ENCODE measurements around the gene BFSP2.

DNA sequence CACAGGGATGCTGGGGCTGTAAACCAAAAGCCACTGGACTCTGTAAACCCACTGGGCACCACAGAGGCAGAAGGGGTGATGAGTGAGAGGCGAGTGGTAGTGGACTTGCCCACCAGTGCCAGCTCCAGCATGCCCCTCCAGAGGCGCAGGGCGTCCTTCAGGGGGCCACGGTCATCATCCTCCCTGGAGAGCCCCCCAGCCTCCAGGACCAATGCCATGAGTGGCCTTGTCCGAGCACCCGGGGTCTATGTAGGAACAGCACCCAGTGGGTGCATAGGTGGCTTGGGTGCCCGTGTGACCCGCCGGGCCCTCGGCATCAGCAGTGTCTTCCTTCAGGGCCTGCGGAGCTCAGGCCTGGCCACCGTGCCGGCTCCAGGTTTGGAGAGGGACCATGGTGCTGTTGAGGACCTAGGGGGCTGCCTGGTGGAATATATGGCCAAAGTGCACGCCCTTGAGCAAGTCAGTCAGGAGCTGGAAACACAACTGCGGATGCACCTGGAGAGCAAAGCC lies at the start of gene BFSP2:
- TF ChIP-seq, protein P1, sequence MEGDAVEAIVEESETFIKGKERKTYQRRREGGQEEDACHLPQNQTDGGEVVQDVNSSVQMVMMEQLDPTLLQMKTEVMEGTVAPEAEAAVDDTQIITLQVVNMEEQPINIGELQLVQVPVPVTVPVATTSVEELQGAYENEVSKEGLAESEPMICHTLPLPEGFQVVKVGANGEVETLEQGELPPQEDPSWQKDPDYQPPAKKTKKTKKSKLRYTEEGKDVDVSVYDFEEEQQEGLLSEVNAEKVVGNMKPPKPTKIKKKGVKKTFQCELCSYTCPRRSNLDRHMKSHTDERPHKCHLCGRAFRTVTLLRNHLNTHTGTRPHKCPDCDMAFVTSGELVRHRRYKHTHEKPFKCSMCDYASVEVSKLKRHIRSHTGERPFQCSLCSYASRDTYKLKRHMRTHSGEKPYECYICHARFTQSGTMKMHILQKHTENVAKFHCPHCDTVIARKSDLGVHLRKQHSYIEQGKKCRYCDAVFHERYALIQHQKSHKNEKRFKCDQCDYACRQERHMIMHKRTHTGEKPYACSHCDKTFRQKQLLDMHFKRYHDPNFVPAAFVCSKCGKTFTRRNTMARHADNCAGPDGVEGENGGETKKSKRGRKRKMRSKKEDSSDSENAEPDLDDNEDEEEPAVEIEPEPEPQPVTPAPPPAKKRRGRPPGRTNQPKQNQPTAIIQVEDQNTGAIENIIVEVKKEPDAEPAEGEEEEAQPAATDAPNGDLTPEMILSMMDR (IDR thresholded peaks at IDR 0.05): no peak
- TF ChIP-seq POLR2A (IDR thresholded peaks at IDR 0.05): no peak
- TF ChIP-seq POLR2AphosphoS5 (IDR thresholded peaks at IDR 0.05): no peak
- no peak for TF ChIP-seq EP300 (IDR thresholded peaks at IDR 0.05)
